Choroid plexus epithelial cell (primary cell): Measurements from ENCODE around the gene KIF6.

ENCODE experiments used
- DNase-seq: peaks from one replicate; pipeline ENCODE4 v3.0.0-alpha.2; 2010; ENCODE audit warnings: low read depth
- H3K4me3 ChIP-seq: 2 replicates; pipeline ENCODE4 v1.5.1; 2011; ENCODE audit warnings: low read depth, mild to moderate bottlenecking, control low read depth, low read length, moderate library complexity
- CTCF ChIP-seq: conservative IDR thresholded peaks from 2 replicates; pipeline ENCODE4 v1.5.1; 2011; ENCODE audit warnings: low read depth, mild to moderate bottlenecking, control low read depth, inconsistent platforms, low read length, moderate library complexity

Gene KIF6

GRCh38 chr6:39378175-39378959 is 346.8 kb downstream of the KIF6 start:
- no peak overlapping the region for H3K4me3 ChIP-seq
- DNase-seq: no peak
- TF ChIP-seq CTCF: no peak

GRCh38 chr6:39377539-39377950 is 347.7 kb downstream of the KIF6 start:
- no peak overlapping the region for H3K4me3 ChIP-seq
- DNase-seq: peak; percentile 89
- TF ChIP-seq CTCF: peak; percentile 73

GRCh38 chr6:39375405-39375804 is 349.8 kb downstream of the KIF6 start:
- H3K4me3 ChIP-seq: no peak overlapping the region
- DNase-seq: no peak
- no peak for TF ChIP-seq CTCF

GRCh38 chr6:39370390-39370789 is 354.8 kb downstream of the KIF6 start:
- DNase-seq: no peak
- TF ChIP-seq CTCF: no peak
- no peak overlapping the region for H3K4me3 ChIP-seq

GRCh38 chr6:39369987-39370386 is 355.2 kb downstream of the KIF6 start:
- DNase-seq: peak; percentile 31
- H3K4me3 ChIP-seq: no peak overlapping the region
- peak; percentile 60 for TF ChIP-seq CTCF

- no peak overlapping the region for H3K4me3 ChIP-seq
- DNase-seq: no peak
- no peak for TF ChIP-seq CTCF
Measured at GRCh38 chr6:39367700-39368099, 357.5 kb downstream of the KIF6 start.
